Activated naive CD8-positive, alpha-beta T cell treated with anti-CD3 and anti-CD28 coated beads for 36 hours (primary cell): ENCODE data around the gene DCTD. TPM values are rescaled to one million over a fixed set of nuclear protein-coding genes. Genes with fewer than 3 reads are reported as not detected.

Experiments used
- DNase-seq: peaks from one replicate; pipeline ENCODE4 v3.0.0; 2021
- H3K27ac Mint-ChIP-seq: one replicate; pipeline ENCODE4 v1.8.0; 2022; ENCODE audit warnings: mild to moderate bottlenecking, moderate library complexity, mixed read lengths
- H3K27me3 Mint-ChIP-seq: one replicate; pipeline ENCODE4 v1.8.0; 2022; ENCODE audit warnings: mild to moderate bottlenecking, mixed read lengths
- H3K36me3 Mint-ChIP-seq: one replicate; pipeline ENCODE4 v1.8.0; 2021; ENCODE audit warnings: mild to moderate bottlenecking, mixed read lengths
- H3K4me1 Mint-ChIP-seq: one replicate; pipeline ENCODE4 v1.8.0; 2021; ENCODE audit warnings: mixed read lengths
- H3K4me3 Mint-ChIP-seq: one replicate; pipeline ENCODE4 v1.8.0; 2022; ENCODE audit warnings: mild to moderate bottlenecking, moderate library complexity, mixed read lengths
- H3K9me3 Mint-ChIP-seq: one replicate; pipeline ENCODE4 v1.8.0; 2022; ENCODE audit warnings: mixed read lengths
- total RNA-seq, 2 experiments: library from RNA; stranded (reverse); gene quantifications; one replicate each; pipeline ENCODE4 v1.2.3, GENCODE V29; 2021

The DCTD gene
- total RNA-seq, 2 experiments from 2014 or later, result 160 to 167 TPM

GRCh38 chr4:182874797-182875345 is 42.3 kb downstream of the DCTD start:
- Mint-ChIP-seq H3K4me3 (no peak overlapping the region), H3K36me3 (peaks cover 15% of the 10 kb centered on the region), H3K27ac (no peak overlapping the region), H3K27me3 (no peaks in the 10 kb centered on the region), H3K4me1 (no peaks in the 10 kb centered on the region), H3K9me3 (no peaks in the 10 kb centered on the region)
- no peak for DNase-seq

GRCh38 chr4:182874304-182874751 is 42.9 kb downstream of the DCTD start:
- Mint-ChIP-seq H3K27me3 (no peaks in the 10 kb centered on the region), H3K4me1 (no peaks in the 10 kb centered on the region), H3K4me3 (no peak overlapping the region), H3K36me3 (peaks cover 15% of the 10 kb centered on the region), H3K27ac (no peak overlapping the region), H3K9me3 (no peaks in the 10 kb centered on the region)
- no peak for DNase-seq

- no peaks in the 10 kb centered on the region for H3K4me1 Mint-ChIP-seq
- no peaks in the 10 kb centered on the region for H3K27me3 Mint-ChIP-seq
These were observed 43.5 kb downstream of the DCTD start for GRCh38 chr4:182873726-182874125.

GRCh38 chr4:182873289-182873688 is 43.9 kb downstream of the DCTD start:
- DNase-seq, result no peak
- Mint-ChIP-seq H3K27ac (no peak overlapping the region), H3K27me3 (no peaks in the 10 kb centered on the region), H3K36me3 (peaks cover 15% of the 10 kb centered on the region), H3K9me3 (no peaks in the 10 kb centered on the region), H3K4me1 (no peaks in the 10 kb centered on the region), H3K4me3 (no peak overlapping the region)

More at GRCh38 chr4:182873726-182874125, 43.5 kb downstream of the DCTD start:
- H3K27ac Mint-ChIP-seq, result no peak overlapping the region
- no peak for DNase-seq
- H3K36me3 Mint-ChIP-seq, result peaks cover 15% of the 10 kb centered on the region
- no peaks in the 10 kb centered on the region for H3K9me3 Mint-ChIP-seq
- H3K4me3 Mint-ChIP-seq, result no peak overlapping the region

- Mint-ChIP-seq H3K36me3 (peaks cover 15% of the 10 kb centered on the region), H3K4me1 (no peaks in the 10 kb centered on the region), H3K4me3 (no peak overlapping the region), H3K27me3 (no peaks in the 10 kb centered on the region), H3K27ac (no peak overlapping the region), H3K9me3 (no peaks in the 10 kb centered on the region)
- DNase-seq, result no peak
These were observed 44.3 kb downstream of the DCTD start for GRCh38 chr4:182872886-182873285.

- Mint-ChIP-seq H3K4me1 (no peaks in the 10 kb centered on the region), H3K27ac (no peak overlapping the region)
These were observed 45.6 kb downstream of the DCTD start for GRCh38 chr4:182871616-182872015.

GRCh38 chr4:182869697-182870096 is 47.5 kb downstream of the DCTD start:
- H3K36me3 Mint-ChIP-seq, result peaks cover 11% of the 10 kb centered on the region
- no peak overlapping the region for H3K27ac Mint-ChIP-seq
- no peak for DNase-seq
- no peaks in the 10 kb centered on the region for H3K27me3 Mint-ChIP-seq
- no peak overlapping the region for H3K4me3 Mint-ChIP-seq
- no peaks in the 10 kb centered on the region for H3K9me3 Mint-ChIP-seq
- H3K4me1 Mint-ChIP-seq, result no peaks in the 10 kb centered on the region

More at GRCh38 chr4:182871616-182872015, 45.6 kb downstream of the DCTD start:
- no peak overlapping the region for H3K4me3 Mint-ChIP-seq
- no peaks in the 10 kb centered on the region for H3K27me3 Mint-ChIP-seq
- no peak for DNase-seq
- peaks cover 11% of the 10 kb centered on the region for H3K36me3 Mint-ChIP-seq
- H3K9me3 Mint-ChIP-seq, result no peaks in the 10 kb centered on the region

GRCh38 chr4:182866746-182867145 is 50.4 kb downstream of the DCTD start:
- Mint-ChIP-seq H3K36me3 (peaks cover 3% of the 10 kb centered on the region), H3K27me3 (no peaks in the 10 kb centered on the region), H3K9me3 (no peaks in the 10 kb centered on the region), H3K4me3 (no peak overlapping the region), H3K4me1 (no peaks in the 10 kb centered on the region), H3K27ac (no peak overlapping the region)
- DNase-seq, result no peak

GRCh38 chr4:182863501-182863900 is 53.7 kb downstream of the DCTD start:
- H3K9me3 Mint-ChIP-seq, result peaks cover 2% of the 10 kb centered on the region
- H3K36me3 Mint-ChIP-seq, result peaks cover 5% of the 10 kb centered on the region
- H3K27ac Mint-ChIP-seq, result no peak overlapping the region
- no peak overlapping the region for H3K4me3 Mint-ChIP-seq
- DNase-seq, result no peak
- no peaks in the 10 kb centered on the region for H3K4me1 Mint-ChIP-seq
- no peaks in the 10 kb centered on the region for H3K27me3 Mint-ChIP-seq

- Mint-ChIP-seq H3K27ac (no peak overlapping the region), H3K4me1 (no peaks in the 10 kb centered on the region), H3K4me3 (no peak overlapping the region), H3K9me3 (peaks cover 2% of the 10 kb centered on the region), H3K27me3 (no peaks in the 10 kb centered on the region), H3K36me3 (peaks cover 5% of the 10 kb centered on the region)
- DNase-seq, result no peak
These were observed 54.3 kb downstream of the DCTD start for GRCh38 chr4:182862921-182863320.

GRCh38 chr4:182862141-182862875 is 54.9 kb downstream of the DCTD start:
- no peak for DNase-seq
- no peaks in the 10 kb centered on the region for H3K27me3 Mint-ChIP-seq
- H3K36me3 Mint-ChIP-seq, result peaks cover 5% of the 10 kb centered on the region
- H3K4me3 Mint-ChIP-seq, result no peak overlapping the region
- H3K9me3 Mint-ChIP-seq, result peaks cover 2% of the 10 kb centered on the region
- no peak overlapping the region for H3K27ac Mint-ChIP-seq
- H3K4me1 Mint-ChIP-seq, result no peaks in the 10 kb centered on the region

- H3K4me1 Mint-ChIP-seq, result no peaks in the 10 kb centered on the region
- DNase-seq, result no peak
- H3K9me3 Mint-ChIP-seq, result peaks cover 2% of the 10 kb centered on the region
- H3K27ac Mint-ChIP-seq, result no peak overlapping the region
- no peaks in the 10 kb centered on the region for H3K27me3 Mint-ChIP-seq
- H3K4me3 Mint-ChIP-seq, result no peak overlapping the region
- peaks cover 7% of the 10 kb centered on the region for H3K36me3 Mint-ChIP-seq
These were observed 55.8 kb downstream of the DCTD start for GRCh38 chr4:182861346-182861745.

- H3K9me3 Mint-ChIP-seq, result peaks cover 2% of the 10 kb centered on the region
- H3K4me1 Mint-ChIP-seq, result no peaks in the 10 kb centered on the region
- H3K27ac Mint-ChIP-seq, result no peak overlapping the region
- peaks cover 8% of the 10 kb centered on the region for H3K36me3 Mint-ChIP-seq
- no peak for DNase-seq
- H3K4me3 Mint-ChIP-seq, result no peak overlapping the region
- H3K27me3 Mint-ChIP-seq, result no peaks in the 10 kb centered on the region
These were observed 57.5 kb downstream of the DCTD start for GRCh38 chr4:182859730-182860129.

- Mint-ChIP-seq H3K27ac (no peak overlapping the region), H3K4me3 (no peak overlapping the region), H3K27me3 (no peaks in the 10 kb centered on the region), H3K4me1 (no peaks in the 10 kb centered on the region), H3K9me3 (peaks cover 2% of the 10 kb centered on the region), H3K36me3 (peaks cover 13% of the 10 kb centered on the region)
- no peak for DNase-seq
These were observed 58.5 kb downstream of the DCTD start for GRCh38 chr4:182858711-182859110.

- H3K9me3 Mint-ChIP-seq, result peaks cover 5% of the 10 kb centered on the region
- no peaks in the 10 kb centered on the region for H3K27me3 Mint-ChIP-seq
- no peak for DNase-seq
- no peak overlapping the region for H3K27ac Mint-ChIP-seq
- H3K4me3 Mint-ChIP-seq, result no peak overlapping the region
- no peaks in the 10 kb centered on the region for H3K4me1 Mint-ChIP-seq
- H3K36me3 Mint-ChIP-seq, result peaks cover 16% of the 10 kb centered on the region
These were observed 60.3 kb downstream of the DCTD start for GRCh38 chr4:182856862-182857261.

- DNase-seq, result no peak
- no peaks in the 10 kb centered on the region for H3K4me1 Mint-ChIP-seq
- H3K27ac Mint-ChIP-seq, result no peak overlapping the region
- H3K27me3 Mint-ChIP-seq, result no peaks in the 10 kb centered on the region
- H3K4me3 Mint-ChIP-seq, result no peak overlapping the region
- peaks cover 14% of the 10 kb centered on the region for H3K36me3 Mint-ChIP-seq
- peaks cover 3% of the 10 kb centered on the region for H3K9me3 Mint-ChIP-seq
These were observed 61.3 kb downstream of the DCTD start for GRCh38 chr4:182855877-182856276.
